Measurements from ENCODE around the gene SAMHD1. TPM values are rescaled to one million over a fixed set of nuclear protein-coding genes. Genes with fewer than 3 reads are reported as not detected.

SAMHD1 gene
- total and polyA plus RNA-seq, 9 of the 15 experiments (the other 6 are each of a cell fraction or from before 2014, with no cell fraction given) = 6.8 to 20.4 (median 14.8) TPM

GRCh38 chr20:36926653-36927200 lies 24.8 kb downstream of the SAMHD1 start (continued):
- no peak for TF ChIP-seq CHD7 (IDR thresholded peaks at IDR 0.05; ENCODE audit: low read depth, low read length)
- TF ChIP-seq SP2 (IDR thresholded peaks at IDR 0.05; ENCODE audit: extremely low read depth, low read depth, low read length, poor library complexity, severe bottlenecking) = no peak
- TF ChIP-seq SRSF1 (IDR thresholded peaks at IDR 0.05; ENCODE audit: low read depth, low read length) = no peak

Data from K562 (cell line).